HEK293 (cell line): ENCODE results near the gene LAMTOR4.
A peak's percentile ranks its signal among the peaks of the same experiment; 100 is the strongest.
"Not testable (repeated sequence)": the region's sequence is repeated elsewhere in the genome, so short reads cannot be mapped to it uniquely, and the experiment has no call there.

Experiments
- CTCF ChIA-PET: fragments of 350-600 bp; formaldehyde crosslinking; extraction: SDS; loops from one replicate; lab custom pipeline; 2021; ENCODE audit warnings: antibody characterized with exemption; lab: Yijun Ruan, JAX
- POLR2A ChIA-PET: fragments of 300-600 bp; formaldehyde crosslinking; extraction: SDS; loops from one replicate; lab custom pipeline; 2020; ENCODE audit warnings: antibody characterized with exemption, inconsistent platforms; lab: Yijun Ruan, JAX
- H3K27ac ChIP-seq: fragments of 200-500 bp; sonication (Bioruptor generic); 2 replicates; pipeline ENCODE4 v1.5.1; 2014; ENCODE audit warnings: low read depth, low read length, control low read depth, inconsistent platforms; ENCODE audit errors: extremely low read depth
- H3K36me3 ChIP-seq, 2 experiments: fragments of 200-500 bp in 1 of 2; sonication (Bioruptor generic) in 1 of 2; 1 replicate in 1 of 2; 2 replicates in 1 of 2; pipeline ENCODE4 v1.5.1; 2014 to 2017; ENCODE audit warnings: inconsistent platforms in 2 of 2, low read length in 2 of 2; ENCODE audit not compliant: control insufficient read depth in 2 of 2, insufficient read depth in 1 of 2
- H3K4me1 ChIP-seq: fragments of 200-500 bp; sonication (Bioruptor generic); 2 replicates; pipeline ENCODE4 v1.5.1; 2014; ENCODE audit warnings: mild to moderate bottlenecking, low read length, inconsistent platforms; ENCODE audit not compliant: control insufficient read depth, insufficient read depth
- H3K4me3 ChIP-seq: 2 replicates; pipeline ENCODE4 v1.5.1; 2011; ENCODE audit warnings: low read depth, mild to moderate bottlenecking, control low read depth, low read length, moderate library complexity
- H3K9me3 ChIP-seq: fragments of 200-500 bp; sonication (Bioruptor generic); 2 replicates; pipeline ENCODE4 v1.5.1; 2014; ENCODE audit warnings: low read depth, low read length, inconsistent platforms; ENCODE audit not compliant: control insufficient read depth, insufficient read depth
- CTCF ChIP-seq: fragments of 450-650 bp; formaldehyde crosslinking; IDR thresholded peaks from 2 replicates; pipeline ENCODE4 v1.5.1; 2016; ENCODE audit warnings: missing biosample characterization, missing genetic modification characterization
- ZBTB11 ChIP-seq: fragments of 450-650 bp; formaldehyde crosslinking; conservative IDR thresholded peaks from 2 replicates; pipeline ENCODE4 v1.5.1; 2016; ENCODE audit warnings: low read depth, missing biosample characterization, missing genetic modification characterization
- ZBTB8A ChIP-seq: fragments of 450-650 bp; formaldehyde crosslinking; IDR thresholded peaks from 2 replicates; pipeline ENCODE4 v1.5.1; 2016; ENCODE audit warnings: missing biosample characterization, missing genetic modification characterization
- ZFHX2 ChIP-seq: fragments of 450-650 bp; formaldehyde crosslinking; conservative IDR thresholded peaks from 2 replicates; pipeline ENCODE4 v1.5.1; 2016; ENCODE audit warnings: missing biosample characterization, missing genetic modification characterization
- ZNF121 ChIP-seq: fragments of 450-650 bp; formaldehyde crosslinking; IDR thresholded peaks from 2 replicates; pipeline ENCODE4 v1.5.1; 2016; ENCODE audit warnings: missing biosample characterization, missing genetic modification characterization
- ZNF146 ChIP-seq: fragments of 450-650 bp; formaldehyde crosslinking; IDR thresholded peaks from 2 replicates; pipeline ENCODE4 v1.5.1; 2016; ENCODE audit warnings: missing biosample characterization, missing genetic modification characterization
- ZNF48 ChIP-seq: fragments of 450-650 bp; formaldehyde crosslinking; IDR thresholded peaks from 2 replicates; pipeline ENCODE4 v1.5.1; 2016; ENCODE audit warnings: missing biosample characterization, missing genetic modification characterization
- ZNF596 ChIP-seq: fragments of 450-650 bp; IDR thresholded peaks from 2 replicates; pipeline ENCODE4 v1.5.0; 2018; ENCODE audit warnings: missing biosample characterization, mild to moderate bottlenecking, missing genetic modification characterization, moderate library complexity
- ZSCAN16 ChIP-seq: fragments of 450-650 bp; formaldehyde crosslinking; IDR thresholded peaks from 2 replicates; pipeline ENCODE4 v1.5.1; 2016; ENCODE audit warnings: missing biosample characterization, missing genetic modification characterization

The LAMTOR4 gene

GRCh38 chr7:100180084-100180483 is 31.4 kb downstream of the LAMTOR4 start:
- TF ChIP-seq ZNF121 (tag by site-specific recombination), result peak; percentile 89
- H3K4me1 ChIP-seq, H3K9me3 ChIP-seq, H3K36me3 ChIP-seq, H3K27ac ChIP-seq, H3K4me3 ChIP-seq: not testable (repeated sequence)
- CTCF ChIA-PET, result interaction anchor here (1.1 kb wide), 2 partner anchors 10 to 227 kb away, joined by 3 to 5 read pairs; no protein-coding TSS in a partner anchor
- POLR2A ChIA-PET, result interaction anchor here (0.7 to 1.8 kb wide), 2 partner anchors 11 to 31 kb away, joined by 3 to 6 read pairs; partner anchors contain the start of gene LAMTOR4

- POLR2A ChIA-PET, H3K9me3 ChIP-seq, H3K36me3 ChIP-seq, H3K4me3 ChIP-seq, H3K27ac ChIP-seq, H3K4me1 ChIP-seq: not testable (repeated sequence)
- CTCF ChIA-PET, result interaction anchor here (1.1 to 1.3 kb wide), 2 partner anchors 35 to 50 kb away, joined by 3 to 4 read pairs; no protein-coding TSS in a partner anchor
Measured at GRCh38 chr7:100182616-100183015, 33.9 kb downstream of the LAMTOR4 start.

- H3K36me3 ChIP-seq, H3K4me1 ChIP-seq, H3K4me3 ChIP-seq, H3K9me3 ChIP-seq, POLR2A ChIA-PET, H3K27ac ChIP-seq: not testable (repeated sequence)
- CTCF ChIA-PET, result interaction anchor here (0.7 kb wide), 1 partner anchor 49 kb away, joined by 4 read pairs; no protein-coding TSS in a partner anchor
- TF ChIP-seq ZFHX2, result 0 out of 2 replicates have a peak, but pooled peaks have one; percentile 16
Measured at GRCh38 chr7:100183090-100183489, 34.4 kb downstream of the LAMTOR4 start.

DNA sequence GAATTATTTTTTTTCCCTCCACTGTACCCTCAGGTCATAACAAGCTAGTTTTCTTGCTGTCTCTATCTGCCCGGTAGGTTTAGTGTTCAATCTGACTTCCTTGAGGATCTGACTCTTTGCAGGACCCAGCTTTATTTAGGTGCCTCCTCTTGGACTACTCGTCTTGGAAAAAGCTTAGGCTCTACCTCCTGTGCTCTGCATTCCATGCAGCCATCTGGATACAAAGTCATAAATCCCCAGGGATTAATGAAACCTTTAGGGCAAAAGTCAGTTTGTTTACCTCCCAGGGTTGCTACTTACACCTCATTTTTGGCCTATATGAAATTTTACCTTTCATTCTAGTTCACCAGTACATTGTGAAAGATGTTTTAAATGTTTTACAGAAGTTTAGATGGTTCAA is 37.0 kb downstream of the LAMTOR4 start:
- no peak overlapping the region for H3K27ac ChIP-seq
- no peak overlapping the region for H3K4me3 ChIP-seq
- no peaks in the 10 kb centered on the region for H3K4me1 ChIP-seq
- H3K9me3 ChIP-seq, result no peaks in the 10 kb centered on the region
- no peak for TF ChIP-seq ZNF596 (tag by site-specific recombination)
- no peak for TF ChIP-seq ZNF48
- TF ChIP-seq ZBTB8A, result no peak
- TF ChIP-seq ZBTB11 (tag by site-specific recombination), result no peak
- no peak for TF ChIP-seq ZSCAN16
- CTCF ChIA-PET, result interaction anchor here (0.6 to 2.4 kb wide), 4 partner anchors 10 to 214 kb away, joined by 3 to 12 read pairs (median 4); no protein-coding TSS in a partner anchor
- no peaks in the 10 kb centered on the region for H3K36me3 ChIP-seq
- POLR2A ChIA-PET, result no interaction called here

- Histone ChIP-seq H3K27ac (no peak overlapping the region), H3K4me3 (no peak overlapping the region), H3K4me1 (no peaks in the 10 kb centered on the region), H3K9me3 (no peaks in the 10 kb centered on the region), H3K36me3 (no peaks in the 10 kb centered on the region)
- TF ChIP-seq ZNF146 (tag by site-specific recombination), result no peak
- TF ChIP-seq CTCF (tag by site-specific recombination), result peak; percentile 12; the same call in 1 of the 2 replicates
- CTCF ChIA-PET, result interaction anchor here (0.7 to 3.1 kb wide), 10 partner anchors 16 to 179 kb away, joined by 3 to 22 read pairs (median 5); partner anchors contain the start of gene GAL3ST4
- POLR2A ChIA-PET, result interaction anchor here (0.5 kb wide), 1 partner anchor 55 kb away, joined by 4 read pairs; no protein-coding TSS in a partner anchor
Measured at GRCh38 chr7:100189061-100189460, 40.3 kb downstream of the LAMTOR4 start.
